Nephron progenitor cell (in vitro differentiated cells): ENCODE measurements around the gene LARGE1.

ENCODE experiments used
- DNase-seq: peaks from one replicate; pipeline ENCODE4 v3.0.0; 2021
- H3K27ac Mint-ChIP-seq: 2 replicates; pipeline ENCODE4 v1.8.0; 2021; ENCODE audit warnings: mild to moderate bottlenecking, moderate library complexity, mixed read lengths
- H3K27me3 Mint-ChIP-seq: 2 replicates; pipeline ENCODE4 v1.8.0; 2021; ENCODE audit warnings: mild to moderate bottlenecking, low read depth, mixed read lengths; ENCODE audit not compliant: poor library complexity
- H3K36me3 Mint-ChIP-seq: 2 replicates; pipeline ENCODE4 v1.8.0; 2021; ENCODE audit warnings: low read depth, mixed read lengths
- H3K4me1 Mint-ChIP-seq: 2 replicates; pipeline ENCODE4 v1.8.0; 2021; ENCODE audit warnings: mixed read lengths
- H3K4me3 Mint-ChIP-seq: 2 replicates; pipeline ENCODE4 v1.8.0; 2021; ENCODE audit warnings: mild to moderate bottlenecking, moderate library complexity, mixed read lengths
- H3K9me3 Mint-ChIP-seq: 2 replicates; pipeline ENCODE4 v1.8.0; 2021; ENCODE audit warnings: mild to moderate bottlenecking, moderate library complexity, mixed read lengths
- TF ChIP-seq, protein P1 (sequence below): fragments of 200-600 bp; sonication (generic); IDR thresholded peaks from 2 replicates; pipeline ENCODE4 v1.5.0; 2021; ENCODE audit warnings: antibody characterized with exemption

Gene LARGE1

DNA sequence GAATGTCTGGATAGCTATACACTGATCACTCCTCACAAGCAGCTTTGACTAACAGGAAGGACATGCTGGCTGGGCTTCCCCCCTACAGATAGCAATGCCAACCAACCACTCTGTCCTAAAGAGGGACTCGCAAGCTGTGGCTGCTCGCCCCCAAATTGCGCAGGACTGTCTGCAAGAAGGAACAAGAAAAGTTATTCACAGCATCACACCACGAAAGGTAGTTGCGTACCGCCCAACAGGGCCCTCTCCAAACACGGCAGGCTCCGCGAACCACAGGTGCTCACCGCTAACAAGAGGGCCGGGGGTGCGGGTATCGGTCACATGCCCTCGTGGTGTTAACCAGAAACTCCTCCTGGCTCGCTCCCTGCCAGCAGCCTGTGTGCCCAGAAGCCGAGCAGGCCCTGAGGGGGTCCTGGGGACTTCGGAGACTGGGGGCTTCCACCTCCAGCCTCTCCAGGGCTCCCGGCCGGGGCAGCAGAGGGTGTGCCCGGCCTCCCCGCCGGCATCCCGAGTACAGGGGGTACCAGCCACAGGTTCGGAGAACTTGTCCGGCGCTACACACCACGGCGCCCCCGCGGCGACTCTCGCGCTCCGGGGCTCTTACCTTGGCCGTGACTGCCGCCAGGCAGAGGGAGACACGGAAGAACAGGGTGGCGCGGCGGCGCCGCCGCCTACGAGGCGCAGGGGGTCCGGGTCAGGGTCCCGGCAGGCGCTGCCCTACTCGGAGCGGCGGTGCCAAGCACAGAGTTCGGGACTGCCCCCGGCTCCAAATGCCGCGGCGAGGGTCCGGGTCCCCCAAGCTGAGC lies 682 bp downstream of the LARGE1 start:
- Mint-ChIP-seq H3K36me3 (no peaks in the 10 kb centered on the region), H3K4me3 (peak overlapping the region; percentile 91), H3K9me3 (no peaks in the 10 kb centered on the region), H3K4me1 (peaks cover 61% of the 10 kb centered on the region), H3K27ac (no peak overlapping the region), H3K27me3 (peaks cover 4% of the 10 kb centered on the region)
- DNase-seq: peak; percentile 45
- TF ChIP-seq, protein P1, sequence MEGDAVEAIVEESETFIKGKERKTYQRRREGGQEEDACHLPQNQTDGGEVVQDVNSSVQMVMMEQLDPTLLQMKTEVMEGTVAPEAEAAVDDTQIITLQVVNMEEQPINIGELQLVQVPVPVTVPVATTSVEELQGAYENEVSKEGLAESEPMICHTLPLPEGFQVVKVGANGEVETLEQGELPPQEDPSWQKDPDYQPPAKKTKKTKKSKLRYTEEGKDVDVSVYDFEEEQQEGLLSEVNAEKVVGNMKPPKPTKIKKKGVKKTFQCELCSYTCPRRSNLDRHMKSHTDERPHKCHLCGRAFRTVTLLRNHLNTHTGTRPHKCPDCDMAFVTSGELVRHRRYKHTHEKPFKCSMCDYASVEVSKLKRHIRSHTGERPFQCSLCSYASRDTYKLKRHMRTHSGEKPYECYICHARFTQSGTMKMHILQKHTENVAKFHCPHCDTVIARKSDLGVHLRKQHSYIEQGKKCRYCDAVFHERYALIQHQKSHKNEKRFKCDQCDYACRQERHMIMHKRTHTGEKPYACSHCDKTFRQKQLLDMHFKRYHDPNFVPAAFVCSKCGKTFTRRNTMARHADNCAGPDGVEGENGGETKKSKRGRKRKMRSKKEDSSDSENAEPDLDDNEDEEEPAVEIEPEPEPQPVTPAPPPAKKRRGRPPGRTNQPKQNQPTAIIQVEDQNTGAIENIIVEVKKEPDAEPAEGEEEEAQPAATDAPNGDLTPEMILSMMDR: no peak

- DNase-seq: peak; percentile 6
- Mint-ChIP-seq H3K27me3 (peaks cover 2% of the 10 kb centered on the region), H3K4me3 (peak overlapping the region; percentile 91), H3K4me1 (peaks cover 66% of the 10 kb centered on the region), H3K27ac (no peak overlapping the region), H3K9me3 (no peaks in the 10 kb centered on the region), H3K36me3 (peaks cover 4% of the 10 kb centered on the region)
- TF ChIP-seq, protein P1: no peak
Observed at GRCh38 chr22:33918676-33919365, 1.5 kb downstream of the LARGE1 start.

- no peaks in the 10 kb centered on the region for H3K9me3 Mint-ChIP-seq
- TF ChIP-seq, protein P1: peak; percentile 19
- peak overlapping the region; percentile 35 for H3K27ac Mint-ChIP-seq
- no peaks in the 10 kb centered on the region for H3K27me3 Mint-ChIP-seq
- peaks cover 58% of the 10 kb centered on the region for H3K4me1 Mint-ChIP-seq
- H3K36me3 Mint-ChIP-seq: peaks cover 5% of the 10 kb centered on the region
- DNase-seq: peak; percentile 10
- peak overlapping the region; percentile 91 for H3K4me3 Mint-ChIP-seq
Observed at GRCh38 chr22:33917744-33918406, 2.4 kb downstream of the LARGE1 start.

GRCh38 chr22:33914699-33915098 lies 5.6 kb downstream of the LARGE1 start:
- peaks cover 32% of the 10 kb centered on the region for H3K36me3 Mint-ChIP-seq
- no peak overlapping the region for H3K27ac Mint-ChIP-seq
- DNase-seq: no peak
- TF ChIP-seq, protein P1: no peak
- H3K27me3 Mint-ChIP-seq: peaks cover 4% of the 10 kb centered on the region
- H3K4me3 Mint-ChIP-seq: no peak overlapping the region
- peaks cover 68% of the 10 kb centered on the region for H3K4me1 Mint-ChIP-seq
- peaks cover 10% of the 10 kb centered on the region for H3K9me3 Mint-ChIP-seq

DNA sequence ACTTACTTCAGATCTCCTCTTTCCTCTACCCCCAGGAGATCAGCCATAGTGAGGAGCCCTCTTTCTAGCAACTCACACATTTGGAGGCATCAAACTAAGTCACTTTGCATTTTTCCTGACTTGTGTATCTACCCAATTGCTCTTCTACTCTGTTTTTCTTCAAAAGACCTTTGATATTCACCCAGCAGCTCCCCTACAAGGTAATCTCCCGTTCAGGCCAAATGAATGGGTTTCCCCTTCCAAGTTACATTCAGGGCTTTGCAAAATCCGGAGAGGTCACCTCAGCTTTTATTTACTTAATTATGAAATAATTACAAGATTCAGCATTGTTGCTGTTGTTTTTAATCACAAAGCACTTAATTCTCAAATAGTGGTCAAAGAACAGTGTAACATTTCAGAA lies 6.1 kb downstream of the LARGE1 start:
- TF ChIP-seq, protein P1: no peak
- Mint-ChIP-seq H3K9me3 (peaks cover 10% of the 10 kb centered on the region), H3K4me1 (peaks cover 64% of the 10 kb centered on the region), H3K4me3 (no peak overlapping the region), H3K27ac (no peak overlapping the region), H3K36me3 (peaks cover 33% of the 10 kb centered on the region), H3K27me3 (peaks cover 4% of the 10 kb centered on the region)
- DNase-seq: no peak
